Measurements from ENCODE around the gene KIF2C. TPM values are rescaled to one million over a fixed set of nuclear protein-coding genes. Genes with fewer than 3 reads are reported as not detected.

The KIF2C gene
- total RNA-seq, 2 experiments from 2014 or later, result 140 to 159 TPM

GRCh38 chr1:44798481-44799365, 59.1 kb downstream of the KIF2C start:
- BruUV-seq (replicated peaks), result no TSS peak
- intact Hi-C loops (cut with micrococcal nuclease; ENCODE audit: unreplicated experiment), result loop anchor here (2.0 kb wide), 1 partner anchor 20 kb away; no protein-coding TSS in a partner anchor

GRCh38 chr1:44799770-44800584, 60.3 kb downstream of the KIF2C start, which contains the start of gene PLK3:
Gene PLK3, plus strand, starts transcription at chr1:44800377. Its CDS starts 87 bp downstream, at chr1:44800464.
- intact Hi-C loops (cut with micrococcal nuclease; ENCODE audit: unreplicated experiment), result loop anchor here (2.0 kb wide), 1 partner anchor 19 kb away; no protein-coding TSS in a partner anchor
- H3K9me2 ChIP-seq (ENCODE audit: insufficient read depth, low read length), result no peaks in the 10 kb centered on the region
- no peaks in the 10 kb centered on the region for H3K79me2 ChIP-seq (ENCODE audit: insufficient read depth, low read depth, low read length)
- TF ChIP-seq EZH2phosphoT487 (IDR thresholded peaks at IDR 0.05; ENCODE audit: borderline replicate concordance, low read depth, low read length) (no peak), CTCF (conservative IDR thresholded peaks at IDR 0.05; ENCODE audit: low read length) (peak; percentile 84)
- H3K27ac ChIP-seq (ENCODE audit: low read depth, low read length, poor library complexity, severe bottlenecking), result peak within 1 kb of the TSS; percentile 67
- no peaks in the 10 kb centered on the region for H3K9me3 ChIP-seq (ENCODE audit: low read length)
- DNase-seq (ENCODE audit: low spot score), result peak; percentile 98
- peak within 1 kb of the TSS; percentile 83 for H3K4me3 ChIP-seq (ENCODE audit: low read depth, low read length, poor library complexity, severe bottlenecking)
- ChIA-PET POLR2A (interaction anchor here (0.6 to 2.9 kb wide), 13 partner anchors 9 to 523 kb away, joined by 3 to 30 read pairs (median 4); partner anchors contain the start of genes BTBD19, HECTD3 and UROD), CTCF (ENCODE audit: unreplicated experiment) (interaction anchor here (0.6 to 1.1 kb wide), 4 partner anchors 10 to 56 kb away, joined by 4 to 15 read pairs (median 6); no protein-coding TSS in a partner anchor)
- H3K4me1 ChIP-seq (ENCODE audit: insufficient read depth, low read length, poor library complexity, severe bottlenecking), result peaks cover 30% of the 10 kb centered on the region
- H4K20me1 ChIP-seq (ENCODE audit: insufficient read depth, low read length), result no peaks in the 10 kb centered on the region
- peak within 1 kb of the TSS; percentile 27; the same call in 1 of the 2 replicates for H2AFZ ChIP-seq (ENCODE audit: low read length)
- H3K4me2 ChIP-seq (ENCODE audit: low read length), result peak within 1 kb of the TSS; percentile 76
- BruUV-seq (replicated peaks), result no TSS peak
- peaks cover 6% of the 10 kb centered on the region; the same call in 1 of the 2 replicates for H3K36me3 ChIP-seq (ENCODE audit: insufficient read depth, low read length)

More at GRCh38 chr1:44798481-44799365, 59.1 kb downstream of the KIF2C start:
- Histone ChIP-seq H4K20me1 (ENCODE audit: insufficient read depth, low read length) (no peaks in the 10 kb centered on the region), H2AFZ (ENCODE audit: low read length) (peak overlapping the region; percentile 34), H3K27ac (ENCODE audit: low read depth, low read length, poor library complexity, severe bottlenecking) (no peak overlapping the region), H3K4me3 (ENCODE audit: low read depth, low read length, poor library complexity, severe bottlenecking) (no peak overlapping the region), H3K9me2 (ENCODE audit: insufficient read depth, low read length) (no peaks in the 10 kb centered on the region), H3K36me3 (ENCODE audit: insufficient read depth, low read length) (peaks cover 6% of the 10 kb centered on the region; the same call in 1 of the 2 replicates), H3K79me2 (ENCODE audit: insufficient read depth, low read depth, low read length) (no peaks in the 10 kb centered on the region), H3K9me3 (ENCODE audit: low read length) (no peaks in the 10 kb centered on the region), H3K4me2 (ENCODE audit: low read length) (no peak overlapping the region), H3K4me1 (ENCODE audit: insufficient read depth, low read length, poor library complexity, severe bottlenecking) (peaks cover 30% of the 10 kb centered on the region)
- no peak for DNase-seq (ENCODE audit: low spot score)
- CTCF ChIA-PET (ENCODE audit: unreplicated experiment), result no interaction called here
- POLR2A ChIA-PET, result interaction anchor here (0.5 to 2.9 kb wide), 4 partner anchors 9 to 67 kb away, joined by 3 to 30 read pairs (median 4); partner anchors contain the start of gene BTBD19
- TF ChIP-seq EZH2phosphoT487 (IDR thresholded peaks at IDR 0.05; ENCODE audit: borderline replicate concordance, low read depth, low read length), result no peak
- TF ChIP-seq CTCF (conservative IDR thresholded peaks at IDR 0.05; ENCODE audit: low read length), result no peak

All from OCI-LY7 (cell line).